ENCODE data around the gene RRAGC.

DNA sequence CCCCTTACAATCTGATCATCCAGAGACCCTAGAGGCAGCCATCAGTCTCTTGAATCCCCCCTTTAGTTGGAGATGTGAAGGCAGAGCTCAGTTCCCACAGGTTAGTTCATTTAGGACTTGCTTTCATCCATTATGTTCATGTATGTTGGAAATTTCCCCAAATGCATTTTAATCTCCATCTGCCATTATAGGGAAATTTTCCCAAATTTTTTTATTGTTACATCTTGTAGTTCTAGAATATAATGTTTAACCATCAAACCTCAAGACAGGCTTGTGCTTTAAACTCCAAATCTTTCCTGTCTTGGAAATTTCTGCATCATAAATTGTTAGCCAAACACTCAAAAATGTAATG, 68.4 kb downstream of the RRAGC start:
- TF ChIP-seq, protein P1, sequence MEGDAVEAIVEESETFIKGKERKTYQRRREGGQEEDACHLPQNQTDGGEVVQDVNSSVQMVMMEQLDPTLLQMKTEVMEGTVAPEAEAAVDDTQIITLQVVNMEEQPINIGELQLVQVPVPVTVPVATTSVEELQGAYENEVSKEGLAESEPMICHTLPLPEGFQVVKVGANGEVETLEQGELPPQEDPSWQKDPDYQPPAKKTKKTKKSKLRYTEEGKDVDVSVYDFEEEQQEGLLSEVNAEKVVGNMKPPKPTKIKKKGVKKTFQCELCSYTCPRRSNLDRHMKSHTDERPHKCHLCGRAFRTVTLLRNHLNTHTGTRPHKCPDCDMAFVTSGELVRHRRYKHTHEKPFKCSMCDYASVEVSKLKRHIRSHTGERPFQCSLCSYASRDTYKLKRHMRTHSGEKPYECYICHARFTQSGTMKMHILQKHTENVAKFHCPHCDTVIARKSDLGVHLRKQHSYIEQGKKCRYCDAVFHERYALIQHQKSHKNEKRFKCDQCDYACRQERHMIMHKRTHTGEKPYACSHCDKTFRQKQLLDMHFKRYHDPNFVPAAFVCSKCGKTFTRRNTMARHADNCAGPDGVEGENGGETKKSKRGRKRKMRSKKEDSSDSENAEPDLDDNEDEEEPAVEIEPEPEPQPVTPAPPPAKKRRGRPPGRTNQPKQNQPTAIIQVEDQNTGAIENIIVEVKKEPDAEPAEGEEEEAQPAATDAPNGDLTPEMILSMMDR (IDR thresholded peaks at IDR 0.05), result no peak
- TF ChIP-seq POLR2A (IDR thresholded peaks at IDR 0.05), result no peak

Measured in prostate gland (tissue), 2 donors.